GM19240 (cell line): ENCODE data around the gene ALX3.
A peak's percentile ranks its signal among the peaks of the same experiment; 100 is the strongest.

Experiments used
- DNase-seq: peaks from one replicate; pipeline ENCODE4 v3.0.0; 2011; ENCODE audit warnings: low spot score; ENCODE audit not compliant: insufficient read length

Gene ALX3

DNA sequence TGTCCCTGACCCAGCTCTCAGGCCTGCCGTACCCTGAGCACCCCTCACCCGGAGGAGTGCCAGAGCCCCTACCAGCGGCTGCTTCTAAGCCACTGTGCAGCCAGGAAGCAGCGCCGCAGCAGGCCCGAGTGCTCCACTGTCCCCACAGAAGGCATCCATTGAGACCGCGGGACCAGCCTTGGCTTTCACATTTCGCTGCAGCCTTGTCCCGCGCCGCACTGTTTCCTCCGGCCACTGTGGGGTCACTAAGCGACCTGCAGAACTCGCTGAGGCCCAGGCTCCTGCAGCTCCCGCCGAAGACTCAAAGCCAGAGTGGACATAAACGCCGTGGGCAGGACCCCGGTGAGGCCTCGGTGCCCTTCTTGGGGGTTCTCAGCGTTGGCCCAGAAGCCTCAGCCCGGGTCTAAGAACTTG lies 3.0 kb downstream of the ALX3 start:
- no peak for DNase-seq

DNA sequence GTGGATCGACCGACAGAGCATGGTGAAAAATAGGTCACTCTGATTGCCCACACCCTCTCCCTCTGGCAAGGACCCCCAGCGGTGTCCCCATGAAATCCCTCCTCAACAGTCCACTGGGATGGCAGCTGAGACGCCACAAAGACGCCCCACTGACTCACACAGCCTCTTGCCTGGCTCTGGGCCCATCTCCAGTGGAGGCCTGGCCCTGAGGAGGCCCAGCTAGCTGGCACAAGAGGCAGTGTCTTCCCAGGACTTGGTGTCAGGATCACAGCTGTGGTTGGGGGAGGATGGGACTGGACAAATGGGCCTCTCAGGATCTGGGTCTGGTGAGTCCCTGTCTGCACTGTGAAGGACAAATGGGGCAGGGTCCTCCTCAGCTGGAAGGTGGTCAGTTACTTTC lies 4.6 kb downstream of the ALX3 start:
- no peak for DNase-seq

DNA sequence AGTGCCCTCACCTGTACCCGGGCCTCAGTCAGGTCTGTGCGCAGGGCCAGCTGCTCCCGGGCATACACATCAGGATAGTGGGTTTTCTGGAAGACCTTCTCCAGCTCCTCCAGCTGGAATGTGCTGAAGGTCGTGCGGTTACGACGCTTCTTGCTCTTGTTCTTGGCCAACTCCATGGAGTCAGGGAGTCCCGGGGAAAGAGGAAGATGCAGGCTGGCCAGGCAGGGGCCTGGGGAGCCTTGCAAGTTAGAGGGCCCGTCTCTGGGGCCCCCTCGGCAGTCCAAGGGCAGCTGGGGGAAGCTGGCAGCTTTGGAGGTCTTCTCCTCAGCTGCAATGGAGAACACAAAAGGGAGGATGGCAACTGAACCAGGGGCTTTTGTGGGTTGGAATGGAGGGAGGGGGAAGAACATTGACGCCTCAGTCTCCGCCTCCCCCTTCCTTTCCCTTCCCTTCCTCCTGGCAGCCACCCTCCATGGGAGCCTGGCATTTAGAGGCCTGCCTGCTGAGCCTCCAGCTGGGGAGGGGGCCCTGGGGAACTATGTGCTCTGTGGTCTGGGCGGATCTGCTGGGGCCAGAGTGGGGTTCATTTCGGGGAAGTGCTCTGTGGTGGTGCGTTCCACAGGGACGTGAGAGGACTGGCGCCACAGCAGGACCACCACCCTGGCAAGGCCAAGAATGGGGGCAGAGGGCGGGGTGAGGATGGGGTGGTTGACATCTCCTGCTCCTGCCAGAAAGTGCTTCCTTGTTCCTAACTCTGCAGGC lies 5.7 kb downstream of the ALX3 start:
- DNase-seq = no peak

DNA sequence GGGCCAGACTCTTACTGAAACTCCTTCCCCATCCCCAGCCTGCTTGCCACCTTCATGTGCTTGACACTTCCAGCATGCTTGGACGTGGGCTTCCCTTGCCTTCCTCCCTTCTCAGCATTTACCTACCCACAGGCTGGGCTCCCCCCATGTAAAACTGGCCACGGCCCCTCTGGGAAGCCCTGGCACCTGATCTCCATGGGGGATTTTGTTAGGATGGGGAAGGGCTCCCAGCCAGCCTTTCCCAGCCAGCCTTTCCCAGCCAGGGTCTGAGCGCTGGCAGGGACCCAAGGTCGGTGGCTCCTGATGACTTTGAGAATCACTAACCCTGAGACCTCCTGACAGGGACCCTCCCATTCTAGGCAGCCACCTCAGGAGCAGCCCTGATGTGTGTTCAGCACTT lies 6.7 kb downstream of the ALX3 start:
- DNase-seq = no peak

DNA sequence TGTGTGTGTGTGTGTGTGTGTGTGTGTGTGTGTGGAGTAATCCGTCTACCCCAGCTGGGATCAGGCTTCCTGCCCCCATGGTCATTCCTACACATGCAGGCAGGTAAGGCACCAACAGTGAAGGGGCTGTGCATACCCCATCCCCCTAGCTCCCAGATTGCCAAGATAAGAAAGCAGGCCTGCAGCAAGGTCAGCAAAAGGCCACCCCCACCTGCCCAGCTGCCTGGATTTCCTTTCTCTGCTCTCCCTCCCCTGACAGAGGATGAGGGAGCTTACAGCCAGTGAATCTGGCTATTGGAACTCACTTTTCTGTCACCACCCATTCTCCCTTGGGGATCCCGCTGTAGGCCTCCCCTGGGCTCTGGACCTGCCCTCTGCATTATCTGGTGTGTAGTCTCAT lies 7.9 kb downstream of the ALX3 start:
- DNase-seq = no peak

DNA sequence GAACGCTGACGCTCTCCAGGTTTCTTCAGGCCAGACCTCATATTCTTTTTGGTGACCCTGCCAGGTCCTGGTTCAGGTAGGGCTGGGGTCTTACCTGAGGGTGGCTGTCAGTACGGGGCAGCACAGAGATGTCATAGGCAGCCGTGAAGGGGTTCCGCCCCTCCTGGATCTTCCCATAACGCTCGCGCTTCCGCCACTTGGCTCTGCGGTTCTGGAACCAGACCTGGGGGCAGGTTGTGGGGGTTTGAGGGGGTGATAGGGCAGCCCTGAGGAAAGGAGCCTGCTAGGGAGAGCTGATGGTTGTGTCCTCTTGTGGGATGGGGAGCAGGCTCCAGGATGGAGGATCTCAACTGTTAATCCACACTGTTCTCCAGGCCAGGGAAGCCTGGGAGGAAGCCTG lies 9.1 kb downstream of the ALX3 start:
- no peak for DNase-seq

DNA sequence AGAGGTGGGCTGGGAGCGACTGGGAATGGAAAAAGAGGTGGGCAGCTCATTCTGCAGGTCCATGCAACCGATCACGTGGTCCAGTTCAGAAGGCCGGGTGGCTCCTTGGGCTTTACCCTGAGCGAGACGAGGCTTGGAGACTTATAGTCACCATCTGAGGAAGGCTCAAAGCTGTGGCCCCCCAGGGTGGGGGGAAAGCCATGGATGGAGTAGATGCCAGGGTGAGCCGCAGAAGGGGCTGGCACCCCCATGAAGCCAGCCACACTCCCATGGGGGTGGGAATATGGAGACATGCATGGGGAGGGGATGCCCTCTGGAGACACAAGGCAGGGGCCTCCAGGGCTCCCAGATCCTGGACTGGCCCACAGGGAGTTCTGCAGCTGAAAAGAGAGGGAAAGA lies 9.8 kb downstream of the ALX3 start:
- DNase-seq = no peak

DNA sequence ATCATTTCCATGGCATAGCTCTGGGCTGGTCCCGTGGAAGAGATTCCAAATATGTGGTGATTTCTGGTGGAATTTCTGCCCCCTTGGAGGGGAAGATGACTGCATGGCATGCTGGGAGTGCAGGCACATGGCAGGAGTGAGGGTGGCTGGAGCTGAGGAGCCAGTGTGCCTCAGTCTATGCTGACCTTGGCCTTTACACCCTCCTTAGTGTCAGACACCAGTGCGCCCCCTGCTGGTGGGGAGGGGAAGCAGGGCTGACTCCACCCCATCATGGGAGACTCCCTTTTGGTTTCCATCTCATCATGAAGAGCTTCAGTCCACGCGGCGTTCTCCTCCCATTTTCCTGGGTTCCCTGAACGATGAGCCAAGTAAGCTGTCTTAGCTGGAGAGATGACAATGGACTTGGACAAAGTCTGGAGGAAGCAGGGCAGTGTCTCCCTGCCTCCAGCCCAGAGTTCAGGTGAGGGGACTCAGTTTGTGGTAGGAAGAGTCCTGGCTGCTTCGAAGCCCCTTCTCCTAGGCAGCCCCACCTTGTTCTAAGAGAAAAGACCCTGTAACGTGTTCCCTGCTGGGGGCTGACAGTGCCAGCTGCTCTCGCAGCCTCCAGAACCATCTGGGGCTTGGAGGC lies 10.3 kb downstream of the ALX3 start:
- peak; percentile 44 for DNase-seq

DNA sequence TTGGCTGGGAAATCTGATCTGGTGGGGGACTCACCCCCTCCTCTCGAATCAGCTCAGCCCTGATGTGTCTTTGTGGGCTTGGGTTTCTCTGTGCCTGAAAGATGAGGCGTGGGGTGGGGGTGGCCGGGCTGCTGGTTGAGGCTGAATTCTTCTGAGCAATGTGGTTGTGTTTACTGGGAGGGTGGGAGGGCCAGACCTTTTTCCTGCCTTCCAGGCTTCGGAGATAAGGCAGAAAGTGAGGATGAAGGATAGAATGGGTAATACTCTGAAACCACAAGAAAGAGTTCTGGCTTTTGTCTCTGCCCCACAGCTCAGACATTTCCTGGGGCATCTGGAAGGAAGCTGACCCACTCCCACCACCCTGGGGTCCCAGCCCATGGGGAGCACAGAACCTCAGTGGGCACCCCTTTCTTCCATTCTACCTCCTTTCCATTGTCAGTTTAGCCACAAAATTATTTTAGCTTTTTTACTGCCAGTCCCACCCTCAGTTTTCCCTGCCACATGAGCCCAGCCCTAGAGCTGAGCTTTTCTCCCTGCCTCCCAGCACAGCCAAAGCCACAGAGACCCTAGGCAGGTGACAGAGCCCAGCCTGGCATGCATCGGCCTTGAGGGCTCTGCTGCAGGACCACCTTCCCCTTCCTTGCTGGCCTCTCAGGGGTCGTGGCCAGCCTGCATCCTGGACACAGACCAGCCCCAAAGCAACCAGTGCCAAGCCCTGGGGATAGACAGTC lies 11.2 kb downstream of the ALX3 start:
- no peak for DNase-seq

DNA sequence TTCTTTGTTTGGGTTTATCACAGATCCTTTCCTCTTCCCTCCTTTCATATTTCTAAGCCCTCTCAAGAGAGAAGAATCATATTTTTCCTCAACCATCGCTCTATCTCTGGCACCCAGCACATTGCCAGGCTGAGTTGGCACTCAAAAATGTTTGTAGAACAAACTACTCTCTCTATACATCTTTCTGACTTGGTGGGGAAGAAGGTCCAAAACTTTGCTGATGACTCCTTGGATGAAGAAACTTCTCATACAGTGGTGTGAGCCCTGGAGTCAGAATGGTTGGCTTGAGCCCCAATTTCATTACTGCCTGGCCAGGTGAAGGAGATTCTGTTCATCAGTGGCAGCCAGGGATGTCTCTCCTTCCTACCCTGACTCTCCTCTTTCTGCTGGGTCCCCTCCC lies 11.9 kb downstream of the ALX3 start:
- no peak for DNase-seq

DNA sequence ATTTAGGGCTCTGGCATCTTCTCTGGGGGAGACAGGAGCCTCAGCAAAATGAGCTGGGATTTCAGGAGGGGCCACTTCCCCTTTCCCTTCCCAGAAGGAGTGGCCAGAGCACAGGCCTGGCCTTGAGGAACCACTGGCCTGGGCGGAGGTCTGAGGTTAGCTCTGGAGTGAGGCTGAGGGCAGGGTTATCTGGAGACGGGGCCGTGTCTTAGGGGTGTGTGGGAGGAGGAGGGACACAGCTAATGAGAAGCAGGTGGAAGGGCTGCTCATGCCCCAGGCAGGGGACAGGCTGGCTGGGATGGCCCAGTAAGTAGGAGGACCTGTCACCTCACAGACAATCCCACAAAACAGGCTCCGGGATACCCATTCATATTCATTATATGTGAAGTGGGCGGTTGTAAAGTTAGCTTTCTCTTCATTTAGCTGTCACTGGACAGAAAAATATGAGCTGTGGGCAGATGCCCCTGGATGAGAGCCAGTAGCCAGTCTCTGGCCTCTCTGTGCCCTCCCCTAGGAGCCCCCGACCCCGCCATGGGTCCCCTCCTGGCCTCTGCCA lies 12.4 kb downstream of the ALX3 start:
- no peak for DNase-seq

DNA sequence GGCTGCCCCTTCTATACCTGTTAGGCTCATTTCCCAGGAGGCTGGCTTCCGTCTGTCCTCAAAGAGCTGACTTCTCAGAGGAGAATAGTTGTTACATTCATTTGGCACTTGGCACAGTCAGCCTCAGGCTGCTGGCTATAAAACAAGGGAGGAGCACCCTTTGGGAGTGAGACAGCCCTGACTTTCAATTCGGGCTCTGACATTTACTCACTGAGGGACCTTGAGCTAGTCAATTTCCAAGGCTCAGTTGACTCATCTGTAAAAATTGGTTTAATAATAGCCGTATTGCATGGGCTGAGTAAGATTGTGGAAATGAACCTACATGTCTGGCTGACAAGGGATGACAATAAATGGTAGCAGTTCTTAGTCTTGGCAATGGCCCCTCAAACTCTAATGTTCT lies 13.7 kb downstream of the ALX3 start:
- DNase-seq = no peak

DNA sequence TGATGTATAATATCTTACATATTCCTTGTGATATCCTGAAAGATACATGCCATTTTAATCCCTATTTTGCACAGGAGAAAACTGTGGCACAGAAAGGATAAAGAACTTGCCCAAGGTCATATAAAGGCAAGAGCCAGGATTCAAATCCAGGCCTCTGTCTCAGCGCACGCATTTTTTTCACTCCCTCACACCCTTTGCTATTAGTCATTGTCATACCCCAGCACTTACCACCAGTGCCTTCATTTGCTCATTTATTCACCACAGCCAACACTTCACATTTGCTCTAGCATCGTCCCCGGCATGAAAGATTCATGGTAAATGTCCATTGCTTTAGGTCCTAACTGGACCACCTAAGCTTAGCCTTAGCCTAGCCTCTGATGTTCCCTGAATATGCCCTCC lies 14.2 kb downstream of the ALX3 start:
- DNase-seq = no peak

DNA sequence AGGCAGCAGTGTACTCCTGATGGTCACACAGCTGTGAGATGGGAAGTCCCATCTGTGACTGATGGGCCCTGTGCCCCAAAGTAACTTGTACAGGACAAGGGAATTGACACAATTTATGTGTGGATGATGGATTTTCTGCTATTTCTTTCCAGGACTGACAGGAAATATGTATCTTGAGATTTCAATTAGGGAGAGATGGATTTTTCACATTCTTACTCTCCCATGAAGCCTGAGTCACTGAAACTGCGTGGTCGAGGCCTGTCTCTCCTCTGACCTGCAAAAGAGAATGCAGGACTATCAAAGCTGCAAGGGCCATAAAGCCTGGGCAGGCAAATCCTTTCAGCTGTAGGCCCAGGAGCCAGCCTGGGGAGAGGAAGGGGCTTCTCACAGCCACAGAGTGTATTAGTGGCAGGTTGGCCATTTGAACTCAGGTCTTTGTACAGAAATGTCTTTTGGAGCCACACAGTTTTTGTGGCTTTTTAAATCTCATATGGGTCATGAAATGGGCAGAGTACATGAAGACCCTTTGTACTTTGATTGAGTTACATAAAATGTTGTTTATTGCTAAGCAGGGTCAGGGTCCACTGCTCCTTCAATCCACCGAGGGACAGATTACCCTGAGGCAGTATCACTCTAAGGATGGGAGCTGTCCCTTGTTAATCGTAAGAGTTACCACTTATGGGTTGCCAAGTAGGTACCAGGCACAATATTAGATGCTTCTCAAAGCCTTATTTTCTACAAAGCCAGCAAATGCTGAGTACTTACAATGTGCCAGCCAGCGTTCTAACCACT lies 14.8 kb downstream of the ALX3 start:
- DNase-seq = no peak

DNA sequence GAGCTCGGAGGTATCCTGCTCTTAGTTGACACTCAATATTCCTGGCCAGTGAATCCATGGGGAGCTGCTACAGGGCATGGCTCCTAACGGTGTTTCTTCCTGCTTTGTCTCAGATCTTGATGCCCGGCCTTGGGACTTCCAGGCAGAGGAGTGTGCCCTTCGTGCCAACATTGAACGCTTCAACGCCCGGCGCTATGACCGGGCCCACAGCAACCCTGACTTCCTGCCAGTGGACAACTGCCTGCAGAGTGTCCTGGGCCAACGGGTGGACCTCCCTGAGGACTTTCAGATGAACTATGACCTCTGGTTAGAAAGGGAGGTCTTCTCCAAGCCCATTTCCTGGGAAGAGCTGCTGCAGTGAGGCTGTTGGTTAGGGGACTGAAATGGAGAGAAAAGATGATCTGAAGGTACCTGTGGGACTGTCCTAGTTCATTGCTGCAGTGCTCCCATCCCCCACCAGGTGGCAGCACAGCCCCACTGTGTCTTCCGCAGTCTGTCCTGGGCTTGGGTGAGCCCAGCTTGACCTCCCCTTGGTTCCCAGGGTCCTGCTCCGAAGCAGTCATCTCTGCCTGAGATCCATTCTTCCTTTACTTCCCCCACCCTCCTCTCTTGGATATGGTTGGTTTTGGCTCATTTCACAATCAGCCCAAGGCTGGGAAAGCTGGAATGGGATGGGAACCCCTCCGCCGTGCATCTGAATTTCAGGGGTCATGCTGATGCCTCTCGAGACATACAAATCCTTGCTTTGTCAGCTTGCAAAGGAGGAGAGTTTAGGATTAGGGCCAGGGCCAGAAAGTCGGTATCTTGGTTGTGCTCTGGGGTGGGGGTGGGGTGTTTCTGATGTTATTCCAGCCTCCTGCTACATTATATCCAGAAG lies 16.7 kb downstream of the ALX3 start:
- DNase-seq = peak; percentile 74

DNA sequence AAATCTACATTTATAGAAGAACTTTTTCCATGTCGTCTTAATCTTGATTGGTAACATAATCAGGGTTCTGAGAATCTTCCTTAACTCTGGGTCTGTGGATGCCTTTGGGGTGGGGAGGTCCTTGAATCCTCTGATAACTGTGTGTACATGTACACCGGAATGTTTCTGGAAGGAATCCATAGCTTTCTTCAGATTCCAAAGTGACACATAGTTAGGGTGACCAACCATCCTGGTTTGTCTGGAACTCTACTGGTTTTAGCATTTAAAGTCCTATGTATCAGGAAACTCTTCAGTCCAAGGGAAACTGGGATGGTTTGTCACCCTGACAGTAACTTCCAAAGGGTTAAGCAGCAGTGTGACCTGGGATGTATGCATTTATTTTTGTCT lies 19.2 kb downstream of the ALX3 start:
- DNase-seq = no peak

DNA sequence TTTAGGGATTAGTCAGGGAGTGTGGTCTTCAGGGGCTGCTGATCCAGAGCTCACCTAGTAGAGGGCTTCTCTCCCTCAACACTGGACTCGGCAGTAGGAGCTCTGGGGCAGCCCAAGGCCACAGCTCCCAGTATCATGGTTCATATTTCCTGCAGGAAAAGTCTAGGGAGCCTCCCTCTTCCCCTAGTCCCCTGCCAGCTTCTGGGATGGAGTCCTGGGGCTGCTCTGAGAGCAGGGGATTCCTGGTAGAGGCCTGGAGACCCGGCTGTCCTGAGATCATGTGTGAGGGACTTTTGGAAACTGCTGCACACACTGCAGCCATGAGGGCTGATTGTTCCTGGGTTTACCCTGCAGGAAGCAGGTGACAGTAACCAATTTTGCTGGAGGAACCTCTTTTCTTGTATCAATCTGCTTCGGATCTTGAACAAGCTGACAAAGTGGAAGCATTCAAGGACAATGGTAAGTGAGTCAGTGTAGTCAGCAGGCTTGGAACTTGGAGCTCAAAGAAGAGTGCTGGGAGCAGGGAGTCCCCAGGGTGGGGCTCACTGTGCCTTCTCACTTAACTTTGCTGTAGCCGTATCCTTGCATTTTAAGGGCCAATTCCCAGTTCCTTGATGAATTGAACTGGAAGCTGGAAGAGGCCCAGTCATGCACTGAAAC lies 19.7 kb downstream of the ALX3 start:
- no peak for DNase-seq

DNA sequence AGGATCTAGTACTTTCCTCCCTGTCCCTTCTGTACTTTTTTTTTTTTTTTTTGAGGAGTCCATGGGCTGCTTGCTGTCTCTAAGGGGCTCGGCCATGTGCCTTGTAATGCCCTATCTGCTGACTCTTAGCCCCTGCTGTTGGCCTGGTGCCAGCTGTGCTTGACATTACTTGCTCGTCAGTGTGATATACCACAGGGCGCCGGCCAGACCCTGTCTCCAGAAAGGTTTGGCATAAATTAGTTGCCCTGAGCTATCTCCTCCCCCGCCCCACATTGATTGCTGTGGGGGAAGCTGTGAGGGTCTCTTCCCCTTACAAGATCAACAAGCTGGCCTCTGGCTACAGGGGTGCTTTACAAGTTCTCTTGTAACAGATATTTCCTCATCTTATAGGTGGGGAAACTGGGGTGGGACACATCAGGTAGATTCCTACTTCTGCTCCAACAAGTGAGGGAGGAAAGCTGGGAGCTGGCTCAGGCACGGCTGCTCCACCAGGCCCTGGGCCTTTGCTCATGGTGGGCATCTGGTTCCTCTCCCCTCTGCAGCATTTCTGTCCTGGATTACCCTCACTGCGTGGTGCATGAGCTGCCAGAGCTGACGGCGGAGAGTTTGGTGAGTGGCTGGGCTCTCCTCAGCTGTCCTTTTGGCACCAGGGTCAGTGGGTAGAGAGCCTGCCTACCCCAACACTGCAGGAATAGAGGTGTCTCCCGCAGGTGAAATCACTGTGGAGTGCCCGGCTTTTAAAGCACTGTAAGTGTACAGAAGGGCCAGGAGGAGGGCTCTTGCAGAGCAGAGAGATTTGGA lies 20.5 kb downstream of the ALX3 start:
- no peak for DNase-seq

DNA sequence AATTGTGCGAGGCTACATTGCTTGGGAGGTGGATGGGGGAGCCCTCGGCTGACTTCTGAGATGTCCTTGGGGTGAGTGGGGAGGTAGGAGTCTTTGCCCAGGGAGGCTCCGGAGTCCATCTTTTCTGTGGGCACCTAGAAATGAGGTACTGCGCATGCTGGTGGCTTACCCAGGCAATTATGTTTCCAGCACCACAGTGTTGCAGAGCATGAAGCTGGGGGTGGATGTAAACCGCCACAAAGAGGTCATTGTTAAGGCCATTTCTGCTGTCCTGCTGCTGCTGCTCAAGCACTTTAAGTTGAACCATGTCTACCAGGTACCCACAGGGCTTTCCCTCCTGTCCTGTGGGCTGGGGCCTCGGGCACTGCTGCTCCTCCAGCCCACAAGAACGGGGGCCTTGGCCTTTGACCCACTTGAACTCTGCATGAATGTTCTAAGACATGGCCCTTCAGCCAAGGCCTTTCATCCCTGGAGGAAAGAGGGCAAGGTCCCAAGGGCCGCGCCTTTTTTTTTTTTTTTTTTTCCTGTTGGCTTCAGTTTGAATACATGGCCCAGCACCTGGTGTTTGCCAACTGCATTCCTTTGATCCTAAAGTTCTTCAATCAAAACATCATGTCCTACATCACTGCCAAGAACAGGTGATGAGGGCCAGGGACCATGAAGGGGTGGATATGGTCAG lies 21.4 kb downstream of the ALX3 start:
- DNase-seq = no peak
